Endothelial cell of umbilical vein (primary cell): Measurements from ENCODE around the gene RHOB. TPM values are rescaled to one million over a fixed set of nuclear protein-coding genes. Genes with fewer than 3 reads are reported as not detected.

Experiments
- BruUV-seq: library from RNA; stranded (reverse); fragments of 400-500 nt; replicated peaks from 2 replicates; lab custom pipeline; 2021; lab: Mats Ljungman, UMichigan
- CTCF ChIA-PET: fragments of 300-600, 350-600 bp; sonication (Branson Sonifier 250); formaldehyde crosslinking; loops from one replicate; lab custom pipeline; 2021; ENCODE audit warnings: antibody characterized with exemption, inconsistent platforms; lab: Charles Lee
- POLR2A ChIA-PET: fragments of 300-600, 350-600 bp; sonication (Branson Sonifier 250); formaldehyde crosslinking; loops from one replicate; lab custom pipeline; 2021; ENCODE audit warnings: antibody characterized with exemption, inconsistent platforms; lab: Charles Lee
- DNase-seq: peaks from one replicate; pipeline ENCODE4 v3.0.0-alpha.2; 2011; ENCODE audit warnings: low read depth, low spot score
- FAIRE-seq: peaks from 2 replicates; lab custom pipeline; 2011; peaks lifted over from hg19 to GRCh38; lab: Jason Lieb, UNC
- H2AFZ ChIP-seq: 2 replicates; pipeline ENCODE4 v1.6.0; 2012; ENCODE audit warnings: low read depth, low read length, control low read depth, inconsistent platforms
- H3K27ac ChIP-seq: 2 replicates; pipeline ENCODE4 v1.5.1; 2011; ENCODE audit warnings: low read depth, mild to moderate bottlenecking, control low read depth, low read length, moderate library complexity; ENCODE audit not compliant: insufficient read depth
- H3K27me3 ChIP-seq, 2 experiments: 2 replicates each; pipeline versions ENCODE4 v1.6.0 to v1.6.1; 2011; ENCODE audit warnings: low read length in 2 of 2, mixed read lengths in 1 of 2; ENCODE audit not compliant: control insufficient read depth in 2 of 2, insufficient read depth in 2 of 2
- H3K36me3 ChIP-seq, 2 experiments: 2 replicates in 1 of 2; 3 replicates in 1 of 2; pipeline ENCODE4 v1.5.1; 2011; ENCODE audit warnings: low read length in 2 of 2, mild to moderate bottlenecking in 1 of 2, moderate library complexity in 1 of 2; ENCODE audit not compliant: control insufficient read depth in 2 of 2, insufficient read depth in 2 of 2; ENCODE audit errors: extremely low read depth in 1 of 2
- H3K4me1 ChIP-seq: 3 replicates; pipeline ENCODE4 v1.5.1; 2011; ENCODE audit warnings: mild to moderate bottlenecking, low read length; ENCODE audit not compliant: control insufficient read depth, insufficient read depth; ENCODE audit errors: extremely low read depth
- H3K4me2 ChIP-seq: 2 replicates; pipeline ENCODE4 v1.6.1; 2011; ENCODE audit warnings: low read length, control low read depth, mixed read lengths; ENCODE audit not compliant: insufficient read depth
- H3K4me3 ChIP-seq, 3 experiments: fragments of 200-600 bp in 1 of 3; sonication (generic), shearing (Covaris generic) in 1 of 3; replicated peaks in 1 of 3; 2 replicates each; pipeline ENCODE4 v1.5.1; 2011 to 2016; ENCODE audit warnings: control low read depth in 3 of 3, low read length in 3 of 3, mild to moderate bottlenecking in 2 of 3, inconsistent platforms in 1 of 3, low read depth in 1 of 3, moderate library complexity in 1 of 3; ENCODE audit not compliant: insufficient read depth in 1 of 3
- H3K79me2 ChIP-seq: 2 replicates; pipeline ENCODE4 v1.6.0; 2012; ENCODE audit warnings: low read length, inconsistent platforms; ENCODE audit not compliant: control insufficient read depth, insufficient read depth
- H3K9ac ChIP-seq: replicated peaks from 2 replicates; pipeline ENCODE3; 2011; ENCODE audit warnings: low read length, control low read depth; ENCODE audit not compliant: insufficient read depth; ENCODE audit errors: extremely low read depth
- H3K9me1 ChIP-seq: replicated peaks from 3 replicates; pipeline ENCODE4 v1.6.0; 2011; ENCODE audit warnings: mild to moderate bottlenecking, low read length; ENCODE audit not compliant: control insufficient read depth, insufficient read depth; ENCODE audit errors: extremely low read depth
- H3K9me3 ChIP-seq: replicated peaks from 2 replicates; pipeline ENCODE4 v1.5.1; 2012; ENCODE audit warnings: low read length, inconsistent platforms; ENCODE audit not compliant: control insufficient read depth, insufficient read depth
- H4K20me1 ChIP-seq: replicated peaks from 2 replicates; pipeline ENCODE3; 2011; ENCODE audit warnings: mild to moderate bottlenecking, low read length; ENCODE audit not compliant: control insufficient read depth, insufficient read depth; ENCODE audit errors: extremely low read depth
- CTCF ChIP-seq, 2 donors: IDR thresholded peaks; 1 replicate in 1 of 2; 2 replicates in 1 of 2; pipeline ENCODE4 v1.5.1; 2011; ENCODE audit warnings: low read length in 2 of 2, mild to moderate bottlenecking in 2 of 2, moderate library complexity in 2 of 2, control low read depth in 1 of 2, inconsistent platforms in 1 of 2, low read depth in 1 of 2; ENCODE audit not compliant: insufficient read depth in 1 of 2; ENCODE audit errors: extremely low read depth in 1 of 2
- EZH2 ChIP-seq: IDR thresholded peaks from 2 replicates; pipeline ENCODE4 v1.6.1; 2012; ENCODE audit warnings: borderline replicate concordance, low read depth, mild to moderate bottlenecking, moderate library complexity, low read length, inconsistent platforms; ENCODE audit not compliant: severe bottlenecking
- FOS ChIP-seq: IDR thresholded peaks from 2 replicates; pipeline ENCODE4 v1.6.1; 2011; ENCODE audit warnings: mild to moderate bottlenecking, low read length, moderate library complexity, borderline replicate concordance; ENCODE audit not compliant: insufficient read depth
- GATA2 ChIP-seq: IDR thresholded peaks from 2 replicates; pipeline ENCODE4 v1.7.0; 2011; ENCODE audit warnings: low read depth, mild to moderate bottlenecking, moderate library complexity, mixed read lengths, low read length; ENCODE audit not compliant: insufficient read length, insufficient read depth
- JUN ChIP-seq: IDR thresholded peaks from 2 replicates; pipeline ENCODE4 v1.6.1; 2011; ENCODE audit warnings: borderline replicate concordance, low read depth; ENCODE audit not compliant: insufficient read length, insufficient read depth
- MAX ChIP-seq: IDR thresholded peaks from 2 replicates; pipeline ENCODE4 v1.6.1; 2011; ENCODE audit not compliant: insufficient read depth, insufficient read length
- MYC ChIP-seq: IDR thresholded peaks from one replicate; pipeline ENCODE4 v1.6.1; 2011; ENCODE audit warnings: mild to moderate bottlenecking, low read depth, low read length
- POLR2A ChIP-seq: IDR thresholded peaks from 2 replicates; pipeline ENCODE4 v1.6.1; 2012; ENCODE audit warnings: low read depth, mild to moderate bottlenecking, control low read depth, low read length
- POLR2AphosphoS5 ChIP-seq: IDR thresholded peaks from 2 replicates; pipeline ENCODE4 v1.6.1; 2012; ENCODE audit warnings: low read depth, mild to moderate bottlenecking, control low read depth, low read length, moderate library complexity; ENCODE audit not compliant: insufficient read depth
- dilution Hi-C: fragments of 300-500 bp; cut with MboI; formaldehyde crosslinking; loops from one replicate; pipeline ENCODE4 v1.15.0; 2019; ENCODE audit warnings: low sequenced_read_pairs; ENCODE audit not compliant: extremely low pct_ligation_motif_present
- intact Hi-C: fragments of 100-400 bp; cut with micrococcal nuclease; formaldehyde crosslinking; loops from one replicate; pipeline ENCODE4 v1.10.0; 2022
- polyA plus RNA-seq, 4 experiments: library from polyadenylated mRNA; depleted of rRNA in 3 of 4; stranded (reverse) in 3 of 4; unstranded in 1 of 4; fragments of >200 nt; gene quantifications; 2 replicates each; pipeline versions ENCODE4 v1.2.1 to v1.2.3, GENCODE V29; 2011 to 2012; ENCODE audit warnings: missing spikeins in 1 of 4
- total RNA-seq: library from RNA; stranded (reverse); gene quantifications from 2 replicates; pipeline ENCODE4 v1.2.3, GENCODE V29; 2021

RHOB gene
- total and polyA plus RNA-seq, 2 donors (not counting 3 experiments of a cell fraction or from before 2014, with no cell fraction given): 830 to 1,101 TPM

- peak overlapping the region; percentile 34 for H2AFZ ChIP-seq
- no TSS peak for BruUV-seq
- ChIA-PET CTCF (no interaction called here), POLR2A (no interaction called here)
- intact Hi-C loops: no loop called here
- no peak for TF ChIP-seq JUN
- TF ChIP-seq POLR2AphosphoS5: no peak
- no peak for TF ChIP-seq GATA2
- no peak for TF ChIP-seq EZH2
- no peak for TF ChIP-seq MYC
- no peak for TF ChIP-seq MAX
- TF ChIP-seq FOS: no peak
- no peak for TF ChIP-seq CTCF (IDR thresholded peaks at IDR 0.05; ENCODE audit: extremely low read depth in 1 of 2, insufficient read depth in 1 of 2, low read depth in 1 of 2, low read length in 2 of 2)
- no peak for TF ChIP-seq POLR2A
- no peak overlapping the region for H3K4me3 ChIP-seq
- DNase-seq: no peak
- no peak for FAIRE-seq
- H3K27me3 ChIP-seq: no peaks in the 10 kb centered on the region
- H3K27ac ChIP-seq: no peak overlapping the region
- H3K9me3 ChIP-seq: no peaks in the 10 kb centered on the region
- H3K36me3 ChIP-seq: no peaks in the 10 kb centered on the region
- no peak overlapping the region for H3K9ac ChIP-seq
- dilution Hi-C loops: no loop called here
- no peak overlapping the region for H3K4me2 ChIP-seq
- no peaks in the 10 kb centered on the region for H3K79me2 ChIP-seq
- H3K4me1 ChIP-seq: no peaks in the 10 kb centered on the region
- no peaks in the 10 kb centered on the region for H3K9me1 ChIP-seq
- no peaks in the 10 kb centered on the region for H4K20me1 ChIP-seq
These were observed 47.4 kb downstream of the RHOB start for GRCh38 chr2:20494241-20494640.
